Spleen (tissue), 11 donors: Measurements from ENCODE around the gene GGPS1. TPM values are rescaled to one million over a fixed set of nuclear protein-coding genes. Genes with fewer than 3 reads are reported as not detected.

Source experiments
- DNase-seq: peaks from one replicate; pipeline ENCODE4 v3.0.0-alpha.2; 2020
- H3K27ac ChIP-seq, 8 donors: fragments of 200-600 bp; sonication (generic) in 7 of 8; 1 replicate in 4 of 8; 2 replicates in 4 of 8; pipeline versions ENCODE4 v1.5.0 to v1.8.0; 2016 to 2021; ENCODE audit warnings: inconsistent platforms in 4 of 8, mild to moderate bottlenecking in 4 of 8, moderate library complexity in 1 of 8
- H3K27me3 ChIP-seq, 7 donors: fragments of 200-600 bp; sonication (generic) in 6 of 7; replicated peaks in 1 of 7; 1 replicate in 4 of 7; 2 replicates in 3 of 7; pipeline versions ENCODE4 v1.5.0 to v1.8.0; 2016 to 2021; ENCODE audit warnings: inconsistent platforms in 3 of 7, mild to moderate bottlenecking in 1 of 7
- H3K36me3 ChIP-seq, 6 donors: fragments of 200-600 bp; sonication (generic) in 5 of 6; 1 replicate in 4 of 6; 2 replicates in 2 of 6; pipeline versions ENCODE4 v1.5.0 to v1.8.0; 2016 to 2021; ENCODE audit warnings: inconsistent platforms in 2 of 6
- H3K4me1 ChIP-seq, 6 donors: fragments of 200-600 bp; sonication (generic) in 5 of 6; 1 replicate in 3 of 6; 2 replicates in 3 of 6; pipeline versions ENCODE4 v1.5.0 to v1.8.0; 2016 to 2021; ENCODE audit warnings: inconsistent platforms in 3 of 6
- H3K4me3 ChIP-seq, 8 donors: fragments of 200-600 bp; sonication (generic) in 7 of 8; 1 replicate in 4 of 8; 2 replicates in 4 of 8; pipeline versions ENCODE4 v1.5.0 to v1.8.0; 2016 to 2021; ENCODE audit warnings: inconsistent platforms in 4 of 8, mild to moderate bottlenecking in 4 of 8, moderate library complexity in 2 of 8
- H3K9me3 ChIP-seq, 8 donors: fragments of 200-600 bp; sonication (generic) in 7 of 8; 1 replicate in 4 of 8; 2 replicates in 4 of 8; pipeline versions ENCODE4 v1.5.0 to v1.8.0; 2016 to 2021; ENCODE audit warnings: inconsistent platforms in 4 of 8
- POLR2A ChIP-seq, 3 donors: fragments of 450-650 bp; IDR thresholded peaks; one replicate each; pipeline ENCODE4 v1.5.1; 2017; ENCODE audit warnings: antibody characterized with exemption in 3 of 3, mild to moderate bottlenecking in 1 of 3
- POLR2AphosphoS5 ChIP-seq, 3 donors: sonication (generic); formaldehyde crosslinking; IDR thresholded peaks; one replicate each; pipeline ENCODE4 v1.5.1; 2017; ENCODE audit warnings: antibody characterized with exemption in 3 of 3
- WGBS, 5 donors: extraction: QIAGEN DNeasy Blood & Tissue Kit in 3 of 5; methylation state at CpG; one replicate each; pipeline versions ENCODE4 v1.1.5 to v1.1.7; 2013 to 2018; 5-methylcytosine and 5-hydroxymethylcytosine counted together
- intact Hi-C: fragments of 100-400 bp; cut with DNase I; formaldehyde crosslinking; loops from one replicate; pipeline ENCODE4 v1.15.0; 2023; ENCODE audit warnings: low total_unique reads
- polyA plus RNA-seq, 3 donors: library from polyadenylated mRNA; stranded (reverse); fragments of 200-250 nt; gene quantifications; one replicate each; pipeline ENCODE4 v1.2.1, GENCODE V29; 2013
- total RNA-seq, 7 donors: library from RNA; depleted of rRNA in 3 of 7; stranded (reverse); fragments of >200 nt in 3 of 7; fragmentation: NEBNext Ultra II Directional in 4 of 7; extraction: Animal tissue kit (Norgen Biotek cat#: 25700) in 4 of 7; gene quantifications; one replicate each; pipeline versions ENCODE4 v1.1.0 to v1.2.1, GENCODE V29; 2016 to 2021
- TF ChIP-seq, protein P1 (sequence below), 11 experiments: fragments of 200-600 bp in 7 of 11; fragments of 450-650 bp in 4 of 11; sonication (generic) in 4 of 11; IDR thresholded peaks in 8 of 11; conservative IDR thresholded peaks in 3 of 11; 1 replicate in 7 of 11; 2 replicates in 4 of 11; pipeline versions ENCODE4 v1.4.0 to v1.8.0; 2016 to 2021; ENCODE audit warnings: antibody characterized with exemption in 11 of 11, inconsistent platforms in 4 of 11, mild to moderate bottlenecking in 1 of 11
- donor health status: healthy with polysubstance abuse.
- donor health status: DM: no; HTN: no; CAD: no; lungs with moderate emphysema.
- donor health status: DM: no; HTN: no; CAD: no.
- donor health status: Bipolar disorder and iron deficiency.
- donor health status: healthy.
- donor health status: DM: no; HTN: no; CAD: no.
- donor health status: DM: yes; HTN: yes; CAD: no.

Gene GGPS1
- total and polyA plus RNA-seq, 10 donors, result 23.6 to 34.9 (median 25.8) TPM

DNA sequence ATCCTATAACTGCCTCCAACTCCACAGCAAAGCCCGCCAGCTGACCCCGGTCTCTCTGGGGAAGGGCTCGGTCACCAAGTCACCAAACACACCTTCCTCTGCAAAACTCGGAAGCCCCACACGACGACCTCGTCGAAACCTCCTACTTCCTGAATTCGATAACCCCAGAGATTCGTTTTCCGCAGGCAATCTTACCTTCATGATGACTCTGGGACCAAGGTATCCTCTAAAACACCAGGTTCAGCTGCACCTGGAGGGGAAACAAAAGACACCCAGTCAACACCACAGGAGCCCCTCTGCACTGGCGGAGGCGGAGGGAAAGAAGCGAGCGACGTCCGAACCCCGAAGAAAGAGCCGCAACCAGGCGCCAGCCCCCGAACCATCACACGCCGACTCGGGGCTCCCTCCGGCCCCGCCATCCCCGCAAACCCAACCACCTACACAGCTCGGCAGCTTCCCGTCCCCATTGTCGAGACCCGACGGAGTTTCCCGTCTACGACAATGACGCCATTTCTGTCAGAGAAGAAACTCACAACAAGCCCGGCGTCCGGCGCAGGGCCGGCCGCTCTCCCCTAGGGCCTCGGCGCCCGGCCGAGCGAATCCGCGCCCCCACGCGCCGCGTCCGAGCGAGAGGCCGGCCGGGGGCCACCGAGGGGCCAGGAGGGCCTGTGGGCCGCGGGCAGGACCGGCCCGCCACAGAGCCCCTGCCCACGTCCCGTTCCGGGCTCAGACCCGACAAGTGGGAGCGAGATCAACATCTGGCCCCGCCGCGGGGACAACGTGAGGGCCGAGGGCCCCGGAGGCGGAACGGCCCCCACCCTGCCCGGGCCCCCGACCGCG lies 1.4 kb upstream of the GGPS1 start:
- intact Hi-C loops, result loop anchor here (10.0 kb wide), 1 partner anchor 72 kb away; no protein-coding TSS in a partner anchor
- Histone ChIP-seq H3K27ac (peak overlapping the region; percentile 91 to 100 (median 98)), H3K4me1 (peaks cover 60 to 78% (median 72%) of the 10 kb centered on the region in 6 donors), H3K4me3 (peak overlapping the region; percentile 62 to 97 (median 90)), H3K36me3 (peaks cover 0 to 12% (median 0%) of the 10 kb centered on the region in 6 donors), H3K9me3 (no peaks in the 10 kb centered on the region), H3K27me3 (no peaks in the 10 kb centered on the region)
- WGBS, 5 donors, result 0% methylated on average over 36 to 78 of the region's 78 CpGs
- TF ChIP-seq, protein P1, sequence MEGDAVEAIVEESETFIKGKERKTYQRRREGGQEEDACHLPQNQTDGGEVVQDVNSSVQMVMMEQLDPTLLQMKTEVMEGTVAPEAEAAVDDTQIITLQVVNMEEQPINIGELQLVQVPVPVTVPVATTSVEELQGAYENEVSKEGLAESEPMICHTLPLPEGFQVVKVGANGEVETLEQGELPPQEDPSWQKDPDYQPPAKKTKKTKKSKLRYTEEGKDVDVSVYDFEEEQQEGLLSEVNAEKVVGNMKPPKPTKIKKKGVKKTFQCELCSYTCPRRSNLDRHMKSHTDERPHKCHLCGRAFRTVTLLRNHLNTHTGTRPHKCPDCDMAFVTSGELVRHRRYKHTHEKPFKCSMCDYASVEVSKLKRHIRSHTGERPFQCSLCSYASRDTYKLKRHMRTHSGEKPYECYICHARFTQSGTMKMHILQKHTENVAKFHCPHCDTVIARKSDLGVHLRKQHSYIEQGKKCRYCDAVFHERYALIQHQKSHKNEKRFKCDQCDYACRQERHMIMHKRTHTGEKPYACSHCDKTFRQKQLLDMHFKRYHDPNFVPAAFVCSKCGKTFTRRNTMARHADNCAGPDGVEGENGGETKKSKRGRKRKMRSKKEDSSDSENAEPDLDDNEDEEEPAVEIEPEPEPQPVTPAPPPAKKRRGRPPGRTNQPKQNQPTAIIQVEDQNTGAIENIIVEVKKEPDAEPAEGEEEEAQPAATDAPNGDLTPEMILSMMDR (IDR thresholded peaks at IDR 0.05 in 8 of 11, conservative IDR thresholded peaks at IDR 0.05 in 3 of 11), result no peak
- TF ChIP-seq POLR2AphosphoS5 (IDR thresholded peaks at IDR 0.05), result peak; percentile 62 to 82 (median 77)
- DNase-seq, result peak; percentile 92

DNA sequence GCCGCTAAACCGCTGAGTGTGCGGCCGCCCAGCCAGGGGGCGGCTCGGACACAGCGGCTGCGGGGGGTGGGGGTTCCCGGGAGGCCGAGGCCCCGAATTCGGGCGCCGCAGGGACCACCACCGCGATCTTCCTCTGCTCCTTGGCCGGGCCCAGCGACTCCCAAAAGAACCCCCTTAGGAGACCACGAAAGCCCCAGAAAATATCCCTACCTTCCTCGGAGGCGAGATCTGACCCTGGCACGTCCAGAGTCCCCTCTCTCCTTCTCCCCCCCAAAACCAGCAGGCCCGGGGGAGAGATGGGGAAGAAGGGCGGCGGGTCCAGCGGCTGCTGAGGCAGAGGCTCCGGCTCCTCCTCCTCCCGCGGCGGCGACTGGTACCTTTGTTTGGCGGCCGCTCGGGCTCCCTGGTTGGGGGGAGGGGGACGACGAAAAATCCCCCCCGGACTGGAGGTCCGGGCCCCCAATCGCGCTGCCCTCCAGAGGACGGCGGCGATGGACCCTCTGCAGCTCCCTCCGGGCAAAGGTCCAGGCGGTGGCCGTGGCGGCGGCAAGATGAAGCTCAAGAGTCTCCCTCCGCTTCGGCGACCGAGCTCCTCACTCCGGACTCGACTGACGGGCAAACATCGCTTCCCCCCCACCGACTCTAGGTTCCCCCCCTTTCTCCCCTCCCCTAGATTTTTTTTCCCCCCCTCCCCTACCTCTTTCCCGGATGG lies 655 bp upstream of the GGPS1 start, which contains the start of gene ARID4B:
ARID4B (minus strand) TSS at position 621 of the 712 bp plus-strand sequence. CDS start 1,260 bp downstream, outside the sequence.
- intact Hi-C loops, result loop anchor here (10.0 kb wide), 1 partner anchor 73 kb away; no protein-coding TSS in a partner anchor
- no peaks in the 10 kb centered on the region for H3K9me3 ChIP-seq
- peaks cover 57 to 78% (median 74%) of the 10 kb centered on the region in 6 donors for H3K4me1 ChIP-seq
- peaks cover 0 to 4% (median 0%) of the 10 kb centered on the region in 6 donors for H3K36me3 ChIP-seq
- no peaks in the 10 kb centered on the region for H3K27me3 ChIP-seq
- peak within 1 kb of the TSS; percentile 62 to 97 (median 90) for H3K4me3 ChIP-seq
- WGBS, 5 donors, result 0 to 1% (median 0%) methylated on average over 41 to 58 of the region's 58 CpGs
- DNase-seq, result peak; percentile 95
- TF ChIP-seq POLR2A (IDR thresholded peaks at IDR 0.05) (peak in 2 of 3 donors; percentile 19 to 49), POLR2AphosphoS5 (IDR thresholded peaks at IDR 0.05) (peak; percentile 20 to 88 (median 66))
- TF ChIP-seq, protein P1 (IDR thresholded peaks at IDR 0.05 in 8 of 11, conservative IDR thresholded peaks at IDR 0.05 in 3 of 11), result no peak
- peak within 1 kb of the TSS; percentile 91 to 100 (median 98) for H3K27ac ChIP-seq

DNA sequence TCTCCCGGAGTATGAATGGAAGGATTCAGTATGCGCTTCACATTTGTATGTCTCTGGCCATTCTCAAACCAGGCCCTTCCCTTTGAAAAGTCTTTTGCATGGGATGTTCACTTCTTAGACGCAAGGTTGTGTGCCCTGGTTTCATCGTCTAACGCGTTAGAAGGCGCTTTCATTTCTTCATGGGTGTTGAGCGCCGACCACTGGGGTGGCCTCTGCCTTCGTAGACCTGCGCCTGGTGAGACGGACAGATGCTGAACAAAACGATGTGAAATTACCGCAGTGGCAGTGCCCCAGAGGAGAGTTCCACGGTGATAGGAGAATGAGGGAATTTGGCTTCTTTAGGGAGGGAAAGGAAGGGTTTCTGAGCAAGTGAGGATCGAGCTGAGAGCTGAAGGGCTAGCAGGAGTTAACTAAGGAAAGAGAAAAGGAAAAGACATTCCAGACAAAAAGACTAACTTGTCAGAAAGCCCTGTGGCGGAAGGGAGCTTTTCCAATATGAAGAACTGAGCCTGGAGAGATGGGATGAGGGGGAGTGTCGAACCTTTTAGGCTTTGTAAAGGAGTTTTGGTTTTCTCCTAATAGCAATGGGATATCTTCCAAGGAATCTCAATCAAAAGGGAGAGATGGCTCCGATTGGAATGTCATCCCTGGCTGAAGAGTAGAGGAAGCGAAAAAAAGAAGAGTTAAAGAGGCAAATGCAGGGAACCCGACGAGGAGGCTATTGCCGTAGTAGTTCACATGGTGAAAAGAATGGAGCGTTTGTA lies 951 bp downstream of the GGPS1 start:
- 3 to 5% (median 4%) methylated on average over 24 of the region's 24 CpGs for WGBS, 5 donors
- DNase-seq, result peak; percentile 84
- Histone ChIP-seq H3K27ac (peak overlapping the region; percentile 71 to 100 (median 98)), H3K27me3 (no peaks in the 10 kb centered on the region), H3K4me3 (peak overlapping the region; percentile 47 to 97 (median 73)), H3K36me3 (no peaks in the 10 kb centered on the region), H3K9me3 (no peaks in the 10 kb centered on the region), H3K4me1 (peaks cover 43 to 78% (median 67%) of the 10 kb centered on the region in 6 donors)
- TF ChIP-seq, protein P1 (IDR thresholded peaks at IDR 0.05 in 8 of 11, conservative IDR thresholded peaks at IDR 0.05 in 3 of 11), result peak in 4 of 11 experiments; percentile 1 to 42 (median 24)
- no peak for TF ChIP-seq POLR2AphosphoS5 (IDR thresholded peaks at IDR 0.05)
- intact Hi-C loops, result loop anchor here (10.0 kb wide), 1 partner anchor 75 kb away; no protein-coding TSS in a partner anchor
